Mesothelial cell of epicardium (in vitro differentiated cells): Measurements from ENCODE around the gene ATF6B. TPM values are rescaled to one million over a fixed set of nuclear protein-coding genes. Genes with fewer than 3 reads are reported as not detected.

Experiments used
- DNase-seq, 2 experiments: peaks; one replicate each; pipeline ENCODE4 v3.0.0; 2021; ENCODE audit warnings: low spot score in 2 of 2; ENCODE audit not compliant: unreplicated experiment in 2 of 2
- H3K27ac Mint-ChIP-seq: 2 replicates; pipeline ENCODE4 v1.8.0; 2021; ENCODE audit warnings: mixed read lengths
- H3K27me3 Mint-ChIP-seq: 2 replicates; pipeline ENCODE4 v1.8.0; 2021; ENCODE audit warnings: low read depth, mixed read lengths
- H3K36me3 Mint-ChIP-seq: 2 replicates; pipeline ENCODE4 v1.8.0; 2021; ENCODE audit warnings: mixed read lengths
- H3K4me1 Mint-ChIP-seq: 2 replicates; pipeline ENCODE4 v1.8.0; 2021; ENCODE audit warnings: mixed read lengths
- H3K4me3 Mint-ChIP-seq: 2 replicates; pipeline ENCODE4 v1.8.0; 2021; ENCODE audit warnings: mild to moderate bottlenecking, moderate library complexity, mixed read lengths
- H3K9me3 Mint-ChIP-seq: 2 replicates; pipeline ENCODE4 v1.8.0; 2021; ENCODE audit warnings: mixed read lengths
- total RNA-seq: library from RNA; stranded (reverse); gene quantifications from 3 replicates; pipeline ENCODE4 v1.2.1, GENCODE V29; 2021
- TF ChIP-seq, protein P1 (sequence below): fragments of 200-600 bp; sonication (generic); IDR thresholded peaks from one replicate; pipeline ENCODE4 v1.5.0; 2021; ENCODE audit warnings: antibody characterized with exemption; ENCODE audit not compliant: unreplicated experiment

ATF6B gene
- total RNA-seq, 1 donor from 2014 or later, result 96.3 TPM

DNA sequence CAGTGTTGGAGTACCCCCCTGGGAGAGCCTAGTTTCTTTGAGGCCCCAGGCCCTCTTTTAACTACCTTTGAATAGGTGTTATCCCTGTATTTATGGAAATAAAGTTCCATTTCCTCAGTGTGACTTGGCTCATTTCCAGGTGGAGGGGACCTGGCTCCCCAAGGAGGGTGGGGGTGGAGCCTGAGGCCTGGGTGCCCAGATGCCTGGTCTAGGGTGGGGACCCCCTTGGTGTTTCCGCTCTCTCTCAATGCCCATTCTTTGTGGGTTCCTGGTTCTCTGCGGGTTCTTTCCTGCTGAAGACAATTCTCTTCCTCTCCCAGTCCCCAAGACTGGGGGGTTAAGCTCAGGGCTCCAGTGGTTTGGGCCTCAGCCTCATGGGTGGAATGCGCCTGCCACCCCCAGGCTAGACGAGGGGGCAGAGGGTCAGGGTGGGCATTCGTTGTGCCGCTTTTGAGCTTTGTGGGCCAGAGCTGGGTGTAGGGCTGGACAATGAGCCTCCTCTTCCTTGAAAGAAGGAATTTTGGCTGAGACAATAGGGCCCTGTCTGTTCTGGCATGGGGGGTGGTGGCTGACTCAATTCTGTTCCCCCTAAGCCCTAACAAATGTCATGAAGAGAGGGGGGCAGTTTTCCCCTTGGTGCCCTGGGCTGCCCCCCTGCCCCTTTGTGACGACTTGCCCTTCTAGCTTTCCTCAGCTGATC, 35.7 kb upstream of the ATF6B start:
- Mint-ChIP-seq H3K4me1 (peaks cover 1% of the 10 kb centered on the region), H3K27ac (no peak overlapping the region), H3K36me3 (peaks cover 34% of the 10 kb centered on the region), H3K9me3 (no peaks in the 10 kb centered on the region), H3K27me3 (no peaks in the 10 kb centered on the region), H3K4me3 (no peak overlapping the region)
- TF ChIP-seq, protein P1, sequence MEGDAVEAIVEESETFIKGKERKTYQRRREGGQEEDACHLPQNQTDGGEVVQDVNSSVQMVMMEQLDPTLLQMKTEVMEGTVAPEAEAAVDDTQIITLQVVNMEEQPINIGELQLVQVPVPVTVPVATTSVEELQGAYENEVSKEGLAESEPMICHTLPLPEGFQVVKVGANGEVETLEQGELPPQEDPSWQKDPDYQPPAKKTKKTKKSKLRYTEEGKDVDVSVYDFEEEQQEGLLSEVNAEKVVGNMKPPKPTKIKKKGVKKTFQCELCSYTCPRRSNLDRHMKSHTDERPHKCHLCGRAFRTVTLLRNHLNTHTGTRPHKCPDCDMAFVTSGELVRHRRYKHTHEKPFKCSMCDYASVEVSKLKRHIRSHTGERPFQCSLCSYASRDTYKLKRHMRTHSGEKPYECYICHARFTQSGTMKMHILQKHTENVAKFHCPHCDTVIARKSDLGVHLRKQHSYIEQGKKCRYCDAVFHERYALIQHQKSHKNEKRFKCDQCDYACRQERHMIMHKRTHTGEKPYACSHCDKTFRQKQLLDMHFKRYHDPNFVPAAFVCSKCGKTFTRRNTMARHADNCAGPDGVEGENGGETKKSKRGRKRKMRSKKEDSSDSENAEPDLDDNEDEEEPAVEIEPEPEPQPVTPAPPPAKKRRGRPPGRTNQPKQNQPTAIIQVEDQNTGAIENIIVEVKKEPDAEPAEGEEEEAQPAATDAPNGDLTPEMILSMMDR, result no peak
- DNase-seq, result no peak

DNA sequence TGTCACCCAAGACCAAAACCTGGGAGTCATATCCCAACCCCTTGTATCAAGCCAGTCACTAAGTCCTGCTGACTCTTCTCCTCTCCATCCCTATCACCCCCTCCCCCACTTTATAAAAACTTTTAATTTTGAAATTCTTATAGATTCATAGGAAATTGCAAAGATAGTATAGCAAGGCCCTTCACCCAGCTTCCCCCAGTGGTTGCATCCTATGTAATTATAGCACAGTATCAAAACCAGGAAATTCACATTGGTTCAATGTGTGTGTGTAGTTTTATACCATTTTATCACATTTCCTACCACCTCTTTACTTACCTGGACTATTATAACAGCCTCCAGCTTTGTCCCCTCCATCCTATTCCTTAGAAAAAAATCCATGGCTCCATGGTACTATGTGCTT, 30.0 kb upstream of the ATF6B start:
- Mint-ChIP-seq H3K36me3 (peaks cover 24% of the 10 kb centered on the region), H3K4me1 (peaks cover 19% of the 10 kb centered on the region), H3K9me3 (no peaks in the 10 kb centered on the region), H3K4me3 (no peak overlapping the region), H3K27me3 (no peaks in the 10 kb centered on the region), H3K27ac (no peak overlapping the region)
- no peak for DNase-seq
- TF ChIP-seq, protein P1, result no peak

DNA sequence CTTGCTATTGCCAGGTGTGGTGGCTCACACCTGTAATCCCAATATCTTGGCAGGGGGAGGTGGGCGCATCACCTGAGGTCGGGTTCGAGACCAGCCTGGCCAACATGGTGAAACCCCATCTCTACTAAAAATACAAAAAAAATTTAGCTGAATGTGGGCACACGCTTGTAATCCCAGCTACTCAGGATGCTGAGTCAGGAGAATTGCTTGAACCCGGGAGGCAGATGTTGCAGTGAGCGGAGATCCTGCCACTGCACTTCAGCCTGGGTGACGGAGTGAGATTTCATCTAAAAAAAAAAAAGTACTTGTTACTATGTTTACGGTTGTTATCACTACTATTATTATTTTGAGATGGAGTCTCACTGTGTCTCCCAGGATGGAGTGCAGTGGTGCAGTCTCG, 28.8 kb upstream of the ATF6B start:
- no peaks in the 10 kb centered on the region for H3K9me3 Mint-ChIP-seq
- H3K27ac Mint-ChIP-seq, result no peak overlapping the region
- TF ChIP-seq, protein P1, result no peak
- no peak for DNase-seq
- H3K4me3 Mint-ChIP-seq, result no peak overlapping the region
- H3K4me1 Mint-ChIP-seq, result peaks cover 30% of the 10 kb centered on the region
- no peaks in the 10 kb centered on the region for H3K27me3 Mint-ChIP-seq
- peaks cover 19% of the 10 kb centered on the region for H3K36me3 Mint-ChIP-seq

DNA sequence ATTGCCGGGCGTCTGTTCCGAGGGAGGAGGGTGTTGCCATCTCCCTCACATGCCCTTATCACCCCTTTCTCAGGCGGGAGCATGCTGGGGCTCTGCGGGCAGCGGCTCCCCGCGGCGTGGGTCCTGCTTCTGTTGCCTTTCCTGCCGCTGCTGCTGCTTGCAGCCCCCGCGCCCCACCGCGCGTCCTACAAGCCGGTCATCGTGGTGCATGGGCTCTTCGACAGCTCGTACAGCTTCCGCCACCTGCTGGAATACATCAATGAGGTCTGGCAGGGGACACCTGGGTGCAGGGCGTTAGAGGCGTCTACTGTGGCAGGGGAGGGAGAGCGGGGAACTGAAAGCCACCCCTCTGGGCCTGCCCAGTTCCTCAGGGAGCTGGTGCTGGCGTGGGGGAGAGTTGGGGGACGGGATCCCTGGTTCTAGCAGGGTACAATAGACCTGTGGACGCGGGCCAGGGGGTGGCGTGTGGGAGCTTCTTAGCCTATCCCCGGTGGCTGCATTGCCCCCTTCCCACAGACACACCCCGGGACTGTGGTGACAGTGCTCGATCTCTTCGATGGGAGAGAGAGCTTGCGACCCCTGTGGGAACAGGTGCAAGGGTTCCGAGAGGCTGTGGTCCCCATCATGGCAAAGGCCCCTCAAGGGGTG, 26.6 kb upstream of the ATF6B start:
- peak overlapping the region; percentile 99 for H3K4me3 Mint-ChIP-seq
- H3K27me3 Mint-ChIP-seq, result peaks cover 5% of the 10 kb centered on the region
- H3K9me3 Mint-ChIP-seq, result no peaks in the 10 kb centered on the region
- peaks cover 42% of the 10 kb centered on the region for H3K4me1 Mint-ChIP-seq
- TF ChIP-seq, protein P1, result peak; percentile 45
- peaks cover 17% of the 10 kb centered on the region for H3K36me3 Mint-ChIP-seq
- H3K27ac Mint-ChIP-seq, result peak overlapping the region; percentile 99
- DNase-seq, result peak in 1 of 2 experiments; percentile 70

DNA sequence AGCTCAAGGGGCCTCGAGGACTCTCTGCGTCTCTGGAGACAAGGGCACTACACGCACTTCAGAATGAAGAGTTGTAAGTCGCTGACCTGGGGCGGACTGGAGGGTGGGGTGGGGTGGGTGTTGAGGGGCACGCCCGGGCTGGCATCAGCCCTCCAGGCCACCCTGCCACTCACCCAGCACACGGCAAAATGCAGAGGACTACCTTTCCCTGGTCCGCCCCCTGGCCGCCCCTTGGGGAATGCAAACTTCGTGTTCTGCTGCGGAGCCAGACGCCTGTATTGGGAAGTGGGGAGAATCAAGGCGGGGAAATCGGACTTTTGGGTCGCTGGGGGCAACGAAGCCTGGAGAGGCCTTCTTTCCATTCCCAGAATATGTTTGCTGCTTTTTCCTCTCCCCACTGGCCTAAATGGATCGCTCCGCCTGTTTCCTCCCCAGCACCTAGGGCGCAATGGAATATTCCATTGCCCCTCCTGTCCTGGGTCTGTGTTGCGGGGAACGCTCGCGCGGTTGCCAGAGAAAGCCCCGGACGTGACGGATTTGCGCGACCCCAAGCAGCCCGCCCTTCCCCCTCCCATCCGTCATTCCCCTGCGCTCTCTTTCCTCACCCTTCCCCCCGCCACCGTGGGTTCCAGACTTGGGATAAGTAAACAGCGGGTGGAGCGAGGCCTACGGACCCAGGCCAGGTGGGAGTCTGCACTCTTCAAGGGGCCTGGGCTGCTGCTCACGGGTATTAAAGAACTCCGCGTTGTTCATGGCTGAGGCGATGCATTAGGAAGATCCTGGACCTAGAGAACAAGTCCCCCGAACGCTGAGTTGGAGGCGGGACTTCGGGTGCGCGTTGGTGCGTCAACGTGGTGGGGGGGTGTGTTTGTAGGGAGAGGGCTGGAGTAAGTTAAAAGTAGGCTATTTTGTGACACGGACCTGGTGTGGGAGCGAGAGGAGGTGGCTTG, 25.8 kb upstream of the ATF6B start, which contains the start of gene PPT2:
PPT2 (plus strand) TSS at position 578 of the 950 bp plus-strand sequence. CDS start 454 bp downstream, outside the sequence.
- peak; percentile 69 to 82 for DNase-seq
- Mint-ChIP-seq H3K36me3 (peaks cover 14% of the 10 kb centered on the region), H3K9me3 (no peaks in the 10 kb centered on the region), H3K27ac (peak within 1 kb of the TSS; percentile 99), H3K4me3 (peak within 1 kb of the TSS; percentile 99), H3K27me3 (peaks cover 5% of the 10 kb centered on the region), H3K4me1 (peaks cover 42% of the 10 kb centered on the region)
- TF ChIP-seq, protein P1, result no peak
